RWPE1 (cell line): ENCODE data around the gene RTN4RL2.

ENCODE experiments used
- CTCF ChIA-PET: fragments of 350-600 bp; sonication (Branson Sonifier 250); formaldehyde crosslinking; extraction: SDS; loops from one replicate; lab custom pipeline; 2021; lab: Yijun Ruan, JAX
- POLR2A ChIA-PET: fragments of 400-600 bp; formaldehyde crosslinking; extraction: SDS; loops from one replicate; lab custom pipeline; 2020; ENCODE audit warnings: antibody characterized with exemption; ENCODE audit not compliant: low non-redundant PET; lab: Yijun Ruan, JAX
- DNase-seq: peaks from one replicate; pipeline ENCODE4 v3.0.0; 2012; ENCODE audit warnings: low spot score
- H3K27ac ChIP-seq: fragments of 450-650 bp; 2 replicates; pipeline ENCODE4 v1.5.1; 2017
- TF ChIP-seq, protein P1 (sequence below): fragments of 450-650 bp; conservative IDR thresholded peaks from 2 replicates; pipeline ENCODE4 v1.5.1; 2017; ENCODE audit warnings: low read depth, mild to moderate bottlenecking

Gene RTN4RL2

DNA sequence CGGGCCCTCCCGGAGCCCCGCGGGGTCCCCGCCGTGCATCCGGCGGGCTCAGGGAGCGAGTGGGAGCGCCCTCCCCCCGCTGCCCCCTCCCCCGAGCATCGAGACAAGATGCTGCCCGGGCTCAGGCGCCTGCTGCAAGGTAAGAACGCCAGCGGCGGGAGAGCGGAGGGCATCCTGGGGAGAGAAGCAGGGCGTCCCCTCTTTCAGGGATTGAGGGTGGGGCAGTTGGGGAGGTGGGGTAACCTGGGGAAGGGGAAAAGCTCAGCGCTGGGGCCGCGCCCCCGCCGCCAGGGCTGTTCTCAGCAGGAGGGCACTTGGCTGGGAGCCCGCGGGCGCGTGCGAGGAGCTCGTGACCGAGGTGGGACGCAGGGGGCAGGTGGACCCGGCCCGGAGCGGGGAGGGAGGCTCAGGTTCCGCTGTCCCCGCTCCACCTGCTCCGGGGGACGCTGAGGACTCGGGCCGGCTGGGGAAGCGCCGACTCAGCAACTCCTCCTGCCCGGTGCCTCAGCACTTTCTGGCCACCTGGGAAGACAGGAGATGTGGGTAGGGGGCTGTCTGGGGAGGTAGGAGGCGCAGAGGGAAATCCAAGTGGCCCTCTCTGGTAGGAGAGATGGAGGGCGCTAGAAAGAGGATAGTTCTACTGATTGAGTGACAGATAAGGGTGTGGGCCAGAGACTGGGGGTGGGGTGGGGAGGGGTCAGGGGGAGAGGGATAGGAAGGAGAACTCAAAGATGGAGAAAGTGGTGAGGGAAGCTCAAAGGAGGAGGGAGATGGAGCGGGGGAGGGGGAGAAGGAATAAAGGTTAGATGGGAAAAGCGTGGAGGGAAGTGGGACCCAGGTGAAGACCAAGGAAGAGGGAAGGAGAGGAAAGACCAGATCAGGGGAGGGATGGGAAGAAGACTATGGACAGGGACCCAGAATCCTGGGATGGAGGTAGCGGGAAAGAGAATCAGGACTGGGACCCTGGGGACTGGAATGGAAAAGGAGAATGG lies 726 bp downstream of the RTN4RL2 start:
- TF ChIP-seq, protein P1, sequence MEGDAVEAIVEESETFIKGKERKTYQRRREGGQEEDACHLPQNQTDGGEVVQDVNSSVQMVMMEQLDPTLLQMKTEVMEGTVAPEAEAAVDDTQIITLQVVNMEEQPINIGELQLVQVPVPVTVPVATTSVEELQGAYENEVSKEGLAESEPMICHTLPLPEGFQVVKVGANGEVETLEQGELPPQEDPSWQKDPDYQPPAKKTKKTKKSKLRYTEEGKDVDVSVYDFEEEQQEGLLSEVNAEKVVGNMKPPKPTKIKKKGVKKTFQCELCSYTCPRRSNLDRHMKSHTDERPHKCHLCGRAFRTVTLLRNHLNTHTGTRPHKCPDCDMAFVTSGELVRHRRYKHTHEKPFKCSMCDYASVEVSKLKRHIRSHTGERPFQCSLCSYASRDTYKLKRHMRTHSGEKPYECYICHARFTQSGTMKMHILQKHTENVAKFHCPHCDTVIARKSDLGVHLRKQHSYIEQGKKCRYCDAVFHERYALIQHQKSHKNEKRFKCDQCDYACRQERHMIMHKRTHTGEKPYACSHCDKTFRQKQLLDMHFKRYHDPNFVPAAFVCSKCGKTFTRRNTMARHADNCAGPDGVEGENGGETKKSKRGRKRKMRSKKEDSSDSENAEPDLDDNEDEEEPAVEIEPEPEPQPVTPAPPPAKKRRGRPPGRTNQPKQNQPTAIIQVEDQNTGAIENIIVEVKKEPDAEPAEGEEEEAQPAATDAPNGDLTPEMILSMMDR: no peak
- no peak overlapping the region for H3K27ac ChIP-seq
- CTCF ChIA-PET: interaction anchor here (0.5 to 6.1 kb wide), 6 partner anchors 10 to 262 kb away, joined by 3 to 67 read pairs (median 4); partner anchors contain the start of gene TIMM10
- POLR2A ChIA-PET: no interaction called here
- no peak for DNase-seq

DNA sequence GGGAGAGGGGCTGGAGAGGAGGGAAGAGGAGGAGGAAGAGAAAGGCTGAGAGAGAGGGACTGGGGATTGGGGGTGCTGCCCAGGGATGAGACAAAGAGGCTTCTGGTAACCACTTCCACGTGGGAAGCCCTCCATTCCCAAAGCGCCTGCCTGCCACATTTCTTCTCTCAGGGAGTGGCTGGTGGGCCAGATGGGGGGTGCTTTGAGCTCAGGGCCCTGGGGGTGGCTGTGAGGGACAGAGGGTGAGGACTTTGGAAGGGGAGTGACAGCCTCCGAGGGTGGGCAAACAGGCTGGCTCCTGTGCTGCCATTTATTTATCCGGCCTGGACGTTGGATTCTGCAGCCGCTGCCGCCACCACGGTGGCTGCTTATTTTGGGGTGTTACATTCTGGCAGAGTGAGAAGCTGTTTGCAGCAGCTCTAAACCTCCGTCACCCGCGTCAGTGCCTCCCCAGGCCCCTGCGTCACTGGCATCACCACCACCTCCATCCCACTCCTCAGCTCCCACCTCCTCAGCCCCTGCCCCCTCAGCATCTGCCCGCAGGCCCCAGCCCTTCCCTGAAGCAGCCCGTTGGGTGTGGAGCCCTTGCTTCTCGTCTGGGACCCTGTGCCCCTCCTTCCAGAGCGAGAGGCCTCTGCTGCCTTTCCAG lies 1.6 kb downstream of the RTN4RL2 start:
- no peak overlapping the region for H3K27ac ChIP-seq
- ChIA-PET CTCF (interaction anchor here (1.2 kb wide), 1 partner anchor 31 kb away, joined by 4 read pairs; no protein-coding TSS in a partner anchor), POLR2A (no interaction called here)
- TF ChIP-seq, protein P1: no peak
- DNase-seq: no peak

DNA sequence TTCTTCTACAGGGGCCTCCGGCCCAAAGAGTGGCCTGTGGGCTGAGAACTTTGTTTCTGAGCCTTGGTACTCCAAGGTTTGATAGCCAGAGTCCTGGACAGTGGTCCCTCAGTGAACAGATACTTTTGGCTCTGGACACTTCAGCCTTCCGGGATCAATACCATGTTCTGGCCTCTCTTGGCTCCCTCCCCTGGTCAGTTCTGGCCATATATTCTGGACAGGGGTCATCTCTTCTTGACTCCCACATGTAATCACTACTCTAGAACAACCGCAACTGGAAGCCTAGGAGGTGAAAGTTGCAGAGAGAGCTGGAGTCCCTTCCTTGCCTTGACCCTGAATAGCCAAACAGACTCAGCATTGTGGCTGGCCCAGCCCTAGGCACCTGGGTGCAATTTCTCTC lies 2.3 kb downstream of the RTN4RL2 start:
- H3K27ac ChIP-seq: no peak overlapping the region
- ChIA-PET CTCF (interaction anchor here (0.6 to 1.2 kb wide), 3 partner anchors 29 to 31 kb away, joined by 3 to 4 read pairs (median 4); no protein-coding TSS in a partner anchor), POLR2A (no interaction called here)
- no peak for DNase-seq
- TF ChIP-seq, protein P1: no peak

DNA sequence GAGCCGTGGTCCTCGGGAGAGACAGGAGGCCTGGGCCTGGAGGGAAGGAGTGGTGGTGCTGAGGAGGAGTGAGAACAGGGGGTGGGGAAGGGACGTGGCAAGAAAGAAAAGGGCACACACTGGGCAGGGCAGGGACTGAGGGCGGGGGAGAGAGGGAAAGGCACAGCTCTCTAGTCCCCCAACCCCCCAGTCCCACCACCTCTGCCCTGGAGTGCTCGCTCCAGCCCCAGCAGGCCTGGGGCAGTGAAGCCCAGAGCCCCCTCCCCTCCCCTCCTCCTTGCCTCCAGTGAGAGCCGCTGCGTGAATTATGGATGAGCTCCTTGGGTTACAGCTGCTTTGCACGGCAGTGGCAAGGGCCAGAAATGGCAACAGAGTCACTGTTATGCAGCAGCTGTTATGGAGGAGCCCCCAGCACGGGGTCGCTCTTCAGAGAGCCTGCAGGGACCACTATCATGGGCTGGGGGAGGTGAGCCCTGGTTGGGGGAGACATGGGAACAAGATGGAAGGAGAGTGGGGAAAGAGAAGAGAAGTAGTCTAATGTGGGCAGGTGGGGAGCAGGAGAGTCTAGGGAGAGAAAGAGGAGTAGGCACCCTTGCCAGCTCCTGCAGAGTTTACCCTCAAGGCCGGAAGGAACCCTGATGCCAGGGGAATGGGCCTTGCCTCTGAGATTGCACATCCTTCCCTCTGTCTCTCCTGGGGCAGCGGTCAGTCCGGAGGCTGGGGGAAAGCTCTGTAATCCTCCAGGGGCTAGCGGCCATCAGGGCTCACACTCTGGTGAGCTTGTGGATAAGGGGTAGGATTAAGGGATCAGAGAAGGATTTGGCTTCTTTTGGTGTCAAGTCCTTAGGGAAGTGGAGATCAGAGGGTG lies 3.6 kb downstream of the RTN4RL2 start:
- ChIA-PET CTCF (interaction anchor here (0.6 to 1.1 kb wide), 4 partner anchors 13 to 170 kb away, joined by 3 to 4 read pairs (median 4); no protein-coding TSS in a partner anchor), POLR2A (no interaction called here)
- no peak for DNase-seq
- TF ChIP-seq, protein P1: no peak
- no peak overlapping the region for H3K27ac ChIP-seq

DNA sequence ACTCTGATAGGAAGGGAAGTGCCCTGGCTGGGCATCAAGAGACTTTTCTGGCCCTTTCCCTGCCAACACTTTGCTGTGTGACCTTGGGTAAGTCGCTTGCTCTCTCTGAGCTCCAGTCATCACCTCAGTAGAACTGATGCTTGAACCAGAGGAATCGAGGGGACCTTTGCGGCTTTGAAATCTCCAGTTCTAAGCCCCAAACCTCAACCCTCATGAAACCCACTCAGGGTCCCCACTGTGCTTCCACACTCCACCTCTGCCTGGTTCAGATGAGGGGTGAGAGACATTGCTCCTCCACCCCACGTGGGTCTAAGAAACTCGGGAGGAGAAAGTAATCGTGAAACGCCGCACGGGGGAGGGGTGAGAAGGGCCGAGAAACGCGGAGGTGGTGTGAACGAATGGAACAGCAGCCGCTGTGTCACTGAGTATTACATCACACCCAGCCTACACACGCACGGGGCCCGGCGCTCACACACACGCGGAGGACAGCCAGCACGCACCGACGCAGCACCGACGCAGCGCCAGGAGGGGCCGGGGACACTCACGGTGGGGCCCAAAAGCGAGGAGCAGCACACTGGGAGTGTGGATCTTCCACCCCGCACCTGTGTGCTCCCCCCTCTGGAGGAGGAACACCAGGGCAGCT lies 4.3 kb downstream of the RTN4RL2 start:
- DNase-seq: no peak
- CTCF ChIA-PET: interaction anchor here (0.6 to 0.9 kb wide), 2 partner anchors 7 to 29 kb away, joined by 4 read pairs; no protein-coding TSS in a partner anchor
- POLR2A ChIA-PET: no interaction called here
- no peak overlapping the region for H3K27ac ChIP-seq
- TF ChIP-seq, protein P1: no peak
